ENCODE measurements around the gene NPHP1. TPM values are rescaled to one million over a fixed set of nuclear protein-coding genes. Genes with fewer than 3 reads are reported as not detected.

The NPHP1 gene
- total RNA-seq, 1 donor, result 11.9 TPM

DNA sequence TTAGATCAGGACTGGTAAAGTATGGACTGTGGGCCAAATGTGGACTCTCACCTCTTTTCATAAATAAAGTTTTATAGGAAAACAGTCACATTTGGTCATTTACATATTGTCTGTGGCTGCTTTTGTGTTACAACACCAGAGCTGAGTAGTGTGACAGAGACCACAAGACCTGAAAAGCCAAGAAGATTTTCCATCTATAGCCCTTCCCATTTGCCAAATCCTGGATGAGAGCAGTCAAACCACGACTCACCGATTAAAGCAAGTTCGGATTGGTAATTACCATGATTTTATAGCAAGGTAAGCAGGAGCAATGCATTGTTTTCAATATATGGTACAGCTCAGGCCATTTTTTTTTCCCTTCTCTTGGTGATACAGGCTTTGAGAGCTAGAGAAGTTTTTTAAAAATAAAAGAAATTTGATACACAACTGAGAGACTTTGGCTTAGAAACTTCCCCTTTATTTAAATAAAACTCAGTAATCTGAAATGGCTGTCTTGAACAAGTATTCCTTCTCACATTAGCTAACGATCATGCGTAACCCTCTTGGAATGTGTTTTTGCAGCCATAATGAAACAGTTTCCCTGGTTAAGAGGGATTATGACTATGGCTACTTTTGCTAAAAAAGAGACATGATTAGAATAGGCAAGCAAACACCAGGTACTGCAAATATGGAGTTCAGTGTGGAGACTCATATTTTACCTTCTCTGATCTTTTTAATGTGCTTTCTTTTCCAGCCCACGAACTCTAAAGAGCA, 79.7 kb downstream of the NPHP1 start:
- no peak overlapping the region for H3K4me3 ChIP-seq (ENCODE audit: low read depth, low read length)
- DNase-seq (ENCODE audit: low read depth), result peak; percentile 69
- TF ChIP-seq, protein P1, sequence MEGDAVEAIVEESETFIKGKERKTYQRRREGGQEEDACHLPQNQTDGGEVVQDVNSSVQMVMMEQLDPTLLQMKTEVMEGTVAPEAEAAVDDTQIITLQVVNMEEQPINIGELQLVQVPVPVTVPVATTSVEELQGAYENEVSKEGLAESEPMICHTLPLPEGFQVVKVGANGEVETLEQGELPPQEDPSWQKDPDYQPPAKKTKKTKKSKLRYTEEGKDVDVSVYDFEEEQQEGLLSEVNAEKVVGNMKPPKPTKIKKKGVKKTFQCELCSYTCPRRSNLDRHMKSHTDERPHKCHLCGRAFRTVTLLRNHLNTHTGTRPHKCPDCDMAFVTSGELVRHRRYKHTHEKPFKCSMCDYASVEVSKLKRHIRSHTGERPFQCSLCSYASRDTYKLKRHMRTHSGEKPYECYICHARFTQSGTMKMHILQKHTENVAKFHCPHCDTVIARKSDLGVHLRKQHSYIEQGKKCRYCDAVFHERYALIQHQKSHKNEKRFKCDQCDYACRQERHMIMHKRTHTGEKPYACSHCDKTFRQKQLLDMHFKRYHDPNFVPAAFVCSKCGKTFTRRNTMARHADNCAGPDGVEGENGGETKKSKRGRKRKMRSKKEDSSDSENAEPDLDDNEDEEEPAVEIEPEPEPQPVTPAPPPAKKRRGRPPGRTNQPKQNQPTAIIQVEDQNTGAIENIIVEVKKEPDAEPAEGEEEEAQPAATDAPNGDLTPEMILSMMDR (IDR thresholded peaks at IDR 0.05; ENCODE audit: insufficient read depth, low read length), result no peak

DNA sequence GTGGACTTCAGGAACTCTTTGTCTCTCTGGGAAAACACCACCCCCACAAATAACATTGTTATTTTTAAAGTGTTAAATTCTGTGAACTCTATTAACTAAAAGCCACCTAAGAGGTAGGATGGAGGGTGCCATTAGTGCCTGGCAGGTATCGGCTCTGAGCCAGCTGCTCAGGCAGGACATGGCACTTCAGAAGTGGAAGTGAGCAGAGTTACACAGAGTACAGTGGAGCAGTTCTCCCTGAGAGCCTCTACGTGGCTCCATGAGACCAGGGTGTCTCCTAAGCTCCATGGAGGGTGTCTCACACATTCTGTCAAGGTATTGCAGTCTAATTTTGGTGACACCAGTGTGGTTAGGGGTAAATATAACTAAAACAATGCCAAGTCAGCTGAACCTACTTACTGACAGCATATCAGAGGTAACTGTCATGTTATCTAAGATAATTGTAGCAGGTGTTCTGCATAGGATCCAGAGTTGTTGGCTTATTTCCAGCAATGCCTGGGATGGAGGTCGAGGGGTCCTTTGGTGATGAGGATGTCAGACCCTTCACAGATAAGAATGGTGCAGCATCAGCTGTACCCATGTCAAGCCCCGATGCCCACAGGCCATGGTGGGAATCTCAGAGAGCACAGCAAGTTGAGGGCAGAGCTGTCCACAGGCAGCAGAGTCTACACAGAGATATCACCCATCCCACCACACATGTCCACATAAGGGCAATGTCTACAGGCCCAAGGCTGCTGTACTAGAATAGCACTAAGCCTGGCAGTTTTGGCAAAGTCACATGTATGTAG, 80.6 kb downstream of the NPHP1 start:
- DNase-seq (ENCODE audit: low read depth), result no peak
- H3K4me3 ChIP-seq (ENCODE audit: low read depth, low read length), result no peak overlapping the region
- TF ChIP-seq, protein P1 (IDR thresholded peaks at IDR 0.05; ENCODE audit: insufficient read depth, low read length), result no peak

DNA sequence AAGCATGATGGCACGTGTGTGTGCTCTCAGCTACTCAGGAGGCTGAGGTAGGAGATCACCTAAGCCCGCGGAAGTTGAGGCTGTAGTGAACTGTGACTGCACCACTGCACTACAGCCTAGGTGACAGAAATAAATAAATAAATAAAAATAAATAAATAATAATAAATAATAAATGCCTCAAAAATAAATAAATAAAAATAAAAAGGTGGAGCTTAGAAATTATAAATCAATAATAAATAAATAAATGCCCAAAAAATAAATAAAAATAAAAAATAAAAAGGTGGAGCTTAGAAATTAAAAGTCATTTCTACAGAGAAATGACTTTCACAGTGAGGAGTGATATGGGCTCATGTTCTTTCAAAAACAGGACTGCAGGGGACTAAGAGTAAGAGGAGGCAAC, 83.2 kb downstream of the NPHP1 start:
- no peak for DNase-seq (ENCODE audit: low read depth)
- H3K4me3 ChIP-seq (ENCODE audit: low read depth, low read length), result no peak overlapping the region
- TF ChIP-seq, protein P1 (IDR thresholded peaks at IDR 0.05; ENCODE audit: insufficient read depth, low read length), result no peak

DNA sequence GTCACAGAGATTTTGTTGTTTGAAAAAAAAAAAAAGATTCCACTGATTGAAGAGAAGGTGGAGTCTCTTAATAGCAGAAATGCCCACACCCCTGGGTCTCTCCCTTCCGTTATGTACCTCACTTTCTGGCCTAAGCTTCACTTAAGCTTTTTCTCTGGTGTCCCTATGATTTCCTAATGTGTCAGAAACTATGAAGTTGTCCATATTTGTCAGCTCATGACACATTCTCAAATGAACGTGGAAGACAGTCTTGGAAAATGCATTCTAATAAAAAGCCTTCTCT, 83.8 kb downstream of the NPHP1 start:
- TF ChIP-seq, protein P1 (IDR thresholded peaks at IDR 0.05; ENCODE audit: insufficient read depth, low read length), result no peak
- DNase-seq (ENCODE audit: low read depth), result no peak

DNA sequence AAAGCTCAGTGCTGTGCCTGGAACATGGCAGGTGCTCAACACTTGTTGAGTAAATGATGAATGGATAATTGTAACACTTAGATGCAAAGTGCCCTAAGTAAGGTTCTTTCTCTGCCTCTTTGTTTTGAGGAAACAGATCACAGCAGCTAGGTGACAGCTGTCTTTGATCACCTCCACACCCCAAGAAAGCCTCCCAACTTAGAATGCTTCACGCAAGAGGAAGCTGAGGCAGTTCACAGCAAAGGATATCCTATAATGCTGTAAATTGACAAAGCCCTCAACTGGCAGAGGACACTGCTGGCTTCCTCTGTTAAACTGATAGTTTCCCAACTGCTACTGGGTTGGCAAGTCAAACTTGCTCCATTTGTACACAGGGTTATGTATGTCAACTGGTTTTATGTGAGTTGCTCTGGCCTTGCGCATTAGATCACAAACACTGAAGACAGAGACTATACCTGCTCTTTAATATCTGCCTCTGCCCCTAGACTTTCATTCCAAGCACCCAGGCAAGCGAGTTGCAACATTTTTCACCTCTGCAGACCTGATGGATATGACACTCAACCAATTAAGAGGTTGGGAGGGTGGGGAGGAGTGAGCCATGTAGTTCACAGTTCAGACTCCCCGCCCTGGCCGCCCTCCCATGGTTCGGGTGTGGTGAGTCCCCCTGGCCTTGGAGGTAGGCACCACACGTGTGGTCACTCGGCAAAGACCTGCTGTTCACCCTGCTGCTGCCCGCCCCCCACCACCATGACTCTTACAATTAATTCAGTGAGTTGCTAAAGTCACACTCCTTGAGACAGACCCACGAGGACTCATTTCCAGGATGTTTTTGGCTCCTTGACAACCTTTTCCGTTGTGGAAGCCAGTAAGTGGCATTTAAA, 84.4 kb downstream of the NPHP1 start:
- no peak for DNase-seq (ENCODE audit: low read depth)
- TF ChIP-seq, protein P1 (IDR thresholded peaks at IDR 0.05; ENCODE audit: insufficient read depth, low read length), result no peak
- no peak overlapping the region for H3K4me3 ChIP-seq (ENCODE audit: low read depth, low read length)

More for the DNA sequence above, 83.8 kb downstream of the NPHP1 start:
- H3K4me3 ChIP-seq (ENCODE audit: low read depth, low read length), result no peak overlapping the region

DNA sequence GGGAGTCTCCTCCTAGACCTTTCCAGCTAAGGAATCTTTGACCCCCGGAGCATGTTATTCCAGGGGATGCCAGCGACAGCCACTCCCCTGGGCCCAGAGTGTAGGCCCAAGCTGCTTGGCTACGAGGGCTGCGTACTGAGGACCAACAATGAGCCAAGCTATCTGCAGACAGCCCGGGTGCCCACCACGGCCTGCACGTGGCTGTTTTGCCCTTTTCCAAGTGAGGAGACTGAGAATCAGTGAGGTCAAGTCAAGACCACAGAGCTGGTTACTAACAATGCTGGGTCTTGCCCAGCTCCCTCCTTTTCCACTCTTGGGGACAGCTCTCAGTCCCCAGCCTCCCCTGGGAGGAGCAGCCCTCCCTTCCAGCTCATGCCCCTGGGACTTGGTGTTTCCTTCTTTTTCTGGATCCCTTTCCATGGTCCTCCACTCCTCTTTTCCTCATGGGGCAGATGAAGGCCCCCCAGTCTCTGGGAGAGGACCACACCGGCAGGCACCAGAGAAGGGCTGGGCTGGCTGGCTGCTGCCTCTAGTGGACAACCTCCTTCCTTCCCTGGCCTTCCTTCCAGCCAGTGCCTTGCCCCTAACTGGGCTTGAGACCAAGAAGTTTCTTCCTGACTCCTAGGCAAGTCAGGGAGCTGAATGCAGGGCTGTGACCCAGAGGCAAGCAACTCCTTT, 88.6 kb downstream of the NPHP1 start:
- TF ChIP-seq, protein P1 (IDR thresholded peaks at IDR 0.05; ENCODE audit: insufficient read depth, low read length), result peak; percentile 90
- DNase-seq (ENCODE audit: low read depth), result peak; percentile 89
- peak overlapping the region; percentile 69 for H3K4me3 ChIP-seq (ENCODE audit: low read depth, low read length)

All from fibroblast of the aortic adventitia (primary cell).